Lung microvascular endothelial cell (primary cell): ENCODE data around the gene NDUFB6. TPM values are rescaled to one million over a fixed set of nuclear protein-coding genes. Genes with fewer than 3 reads are reported as not detected.
"Not testable (repeated sequence)": the region's sequence is repeated elsewhere in the genome, so short reads cannot be mapped to it uniquely, and the experiment has no call there.

Source experiments
- DNase-seq, 2 donors: peaks; one replicate each; pipeline versions ENCODE4 v3.0.0 to v3.0.0-alpha.2; 2010; ENCODE audit warnings: low read depth in 2 of 2
- total RNA-seq: library from RNA; depleted of rRNA; stranded (reverse); fragments of >200 nt; gene quantifications from 2 replicates; pipeline ENCODE4 v1.2.1, GENCODE V29; 2014

NDUFB6 gene
- total RNA-seq, 1 donor from 2014 or later, result 34.1 TPM

DNA sequence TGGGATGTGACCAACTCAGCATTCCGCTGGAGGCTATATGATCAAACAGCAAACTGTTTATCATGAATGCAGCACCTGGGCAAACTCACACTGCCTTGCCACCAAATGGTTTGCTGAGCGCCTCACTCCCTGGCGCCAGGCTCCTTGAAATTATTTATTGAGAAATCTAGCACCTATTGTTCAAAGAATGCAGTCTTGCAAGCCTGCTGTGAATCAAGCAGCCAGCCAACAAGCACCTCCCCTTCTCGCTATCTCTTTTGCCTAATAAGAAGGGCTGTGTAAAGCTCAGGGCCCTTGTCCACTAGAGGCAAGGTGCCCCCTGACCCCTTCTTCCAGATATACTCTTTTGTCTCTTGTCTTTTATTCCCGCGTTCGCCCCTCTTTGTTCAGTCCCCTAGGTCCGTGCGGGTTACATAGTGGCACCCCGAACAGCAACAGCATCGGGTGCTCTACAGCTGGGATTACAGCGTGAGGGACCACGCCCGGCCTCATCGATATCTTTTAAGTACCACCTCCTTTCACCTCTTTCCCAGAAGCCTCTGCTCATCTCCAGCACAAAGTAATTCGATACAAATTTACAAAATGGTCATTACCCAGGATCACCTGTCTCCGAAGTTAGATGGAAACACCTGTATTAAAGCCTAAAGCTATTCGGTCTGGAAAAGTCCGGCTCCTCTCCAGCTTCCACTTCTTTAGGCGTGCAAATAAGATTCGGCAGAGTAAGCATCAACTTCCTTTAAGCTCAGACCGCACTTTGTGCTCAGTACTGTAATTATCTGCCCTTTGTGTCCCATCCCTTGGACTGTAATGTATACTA, 47.9 kb downstream of the NDUFB6 start:
- peak; percentile 12 to 40 for DNase-seq

DNA sequence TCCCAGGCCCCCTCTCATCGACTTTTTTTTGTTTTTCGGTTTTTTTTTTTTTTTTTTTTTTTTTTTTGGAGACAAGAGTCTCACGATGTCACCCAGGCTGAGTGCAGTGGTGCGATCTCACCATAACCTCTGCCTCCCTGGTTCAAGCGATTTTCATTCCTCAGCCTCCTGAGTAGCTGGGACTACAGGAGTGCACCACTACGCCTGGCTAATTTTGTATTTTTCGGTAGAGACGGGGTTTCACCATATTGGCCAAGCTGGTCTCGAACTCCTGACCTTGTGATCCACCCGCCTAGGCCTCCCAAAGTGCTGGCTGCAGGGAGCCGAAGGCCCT, 48.4 kb downstream of the NDUFB6 start:
- DNase-seq, result not testable (repeated sequence)

GRCh38 chr9:32523910-32524309, 49.0 kb downstream of the NDUFB6 start:
- no peak for DNase-seq

GRCh38 chr9:32518276-32518675, 54.7 kb downstream of the NDUFB6 start:
- no peak for DNase-seq

DNA sequence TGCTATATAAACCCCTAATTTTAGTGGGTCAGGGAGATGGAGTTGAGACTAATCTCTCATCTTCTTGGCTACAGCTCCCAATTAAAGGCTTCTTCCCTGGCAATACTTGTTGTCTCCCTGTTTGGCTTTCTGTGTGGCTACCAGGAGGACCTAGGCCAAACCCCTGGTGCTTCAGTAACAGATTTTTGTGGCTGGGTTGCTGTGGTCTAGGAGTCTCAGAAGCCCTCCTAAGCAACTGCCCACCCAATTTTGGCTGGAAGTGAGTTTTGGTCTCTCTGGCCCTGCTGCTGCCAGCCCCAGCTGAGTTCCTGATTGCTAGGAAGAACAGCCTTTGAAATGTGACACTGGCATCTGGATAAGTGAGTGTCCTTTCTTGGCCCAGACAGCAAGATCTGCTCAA, 56.7 kb downstream of the NDUFB6 start:
- no peak for DNase-seq

- no peak for DNase-seq
Measured at GRCh38 chr9:32508728-32509127, 64.2 kb downstream of the NDUFB6 start.

- no peak for DNase-seq
Measured at GRCh38 chr9:32503008-32503407, 70.0 kb downstream of the NDUFB6 start.

Other genes with a start within 250 kb of the NDUFB6 start
- gene ACO1, start 188.5 kb downstream of the NDUFB6 start, total RNA-seq, result 21.8 and 28.4 TPM in 2 replicates
- 11.1 and 12.6 TPM in 2 replicates for gene RIGI, start 47.0 kb downstream of the NDUFB6 start, total RNA-seq
- gene SMIM27, start 20.8 kb downstream of the NDUFB6 start, total RNA-seq, result 3.9 and 6.2 TPM in 2 replicates
- gene TOPORS, start 20.6 kb downstream of the NDUFB6 start, total RNA-seq, result 21.1 and 30.6 TPM in 2 replicates
- gene TAF1L, start 62.5 kb upstream of the NDUFB6 start, total RNA-seq, result under 0.01 TPM in 1 of 2 replicates, not detected in the other
- not detected in 2 replicates for gene TMEM215, start 210.4 kb upstream of the NDUFB6 start, total RNA-seq